SK-N-SH (cell line): Measurements from ENCODE around the gene CUL3. TPM values are rescaled to one million over a fixed set of nuclear protein-coding genes. Genes with fewer than 3 reads are reported as not detected.

Source experiments
- CTCF ChIA-PET: fragments of 300-600, 350-600 bp; formaldehyde crosslinking; extraction: SDS; loops from one replicate; lab custom pipeline; 2021; lab: Yijun Ruan, JAX
- POLR2A ChIA-PET: fragments of 350-600 bp; sonication (Branson Sonifier 250); formaldehyde crosslinking; extraction: SDS; loops from one replicate; lab custom pipeline; 2020; ENCODE audit warnings: antibody characterized with exemption, inconsistent platforms; lab: Yijun Ruan, JAX
- DNase-seq: peaks from one replicate; pipeline ENCODE4 v3.0.0; 2012
- H2AFZ ChIP-seq: fragments of 200-600 bp; sonication (generic); 2 replicates; pipeline ENCODE4 v1.8.1; 2016; ENCODE audit warnings: antibody characterized with exemption, mild to moderate bottlenecking, low read depth
- H3F3A ChIP-seq: fragments of 200-600 bp; sonication (generic); replicated peaks from 2 replicates; pipeline ENCODE3; 2016; ENCODE audit warnings: antibody characterized with exemption, mild to moderate bottlenecking; ENCODE audit not compliant: insufficient read depth
- H3K27ac ChIP-seq, 2 experiments: fragments of 200-500 bp in 1 of 2; fragments of 200-600 bp in 1 of 2; sonication (Bioruptor generic) in 1 of 2; sonication (generic), shearing (Covaris generic) in 1 of 2; 2 replicates each; pipeline versions ENCODE4 v1.5.1 to v1.6.1; 2014 to 2016; ENCODE audit warnings: low read depth in 2 of 2, inconsistent platforms in 1 of 2, low read length in 1 of 2, mild to moderate bottlenecking in 1 of 2, mixed read lengths in 1 of 2
- H3K27me3 ChIP-seq: fragments of 200-600 bp; sonication (generic), shearing (Covaris generic); 2 replicates; pipeline ENCODE4 v1.6.1; 2016; ENCODE audit warnings: mixed run types; ENCODE audit not compliant: insufficient read depth
- H3K36me3 ChIP-seq, 2 experiments: fragments of 200-500 bp in 1 of 2; fragments of 200-600 bp in 1 of 2; sonication (Bioruptor generic) in 1 of 2; sonication (generic) in 1 of 2; replicated peaks in 1 of 2; 2 replicates each; pipeline versions ENCODE3 to v1.5.1; 2014 to 2016; ENCODE audit warnings: low read length in 1 of 2, mild to moderate bottlenecking in 1 of 2; ENCODE audit not compliant: insufficient read depth in 2 of 2, control insufficient read depth in 1 of 2
- H3K4me1 ChIP-seq, 2 experiments: fragments of 200-500 bp in 1 of 2; fragments of 200-600 bp in 1 of 2; sonication (Bioruptor generic) in 1 of 2; sonication (generic), shearing (Covaris generic) in 1 of 2; 2 replicates each; pipeline versions ENCODE4 v1.5.1 to v1.6.1; 2014 to 2016; ENCODE audit warnings: low read depth in 1 of 2, low read length in 1 of 2, mixed run types in 1 of 2; ENCODE audit not compliant: insufficient read depth in 2 of 2, control insufficient read depth in 1 of 2
- H3K4me2 ChIP-seq: fragments of 200-600 bp; sonication (generic), shearing (Covaris generic); 2 replicates; pipeline ENCODE4 v1.6.1; 2017; ENCODE audit warnings: mixed run types
- H3K4me3 ChIP-seq, 2 experiments: fragments of 200-500 bp in 1 of 2; fragments of 200-600 bp in 1 of 2; sonication (Bioruptor generic) in 1 of 2; sonication (generic), shearing (Covaris generic) in 1 of 2; 2 replicates each; pipeline versions ENCODE4 v1.5.1 to v1.8.1; 2014 to 2016; ENCODE audit warnings: low read depth in 2 of 2, inconsistent platforms in 1 of 2, low read length in 1 of 2, mild to moderate bottlenecking in 1 of 2, mixed read lengths in 1 of 2, moderate library complexity in 1 of 2
- H3K79me2 ChIP-seq: fragments of 200-600 bp; sonication (generic); 2 replicates; pipeline ENCODE4 v1.8.1; 2017; ENCODE audit warnings: mild to moderate bottlenecking; ENCODE audit not compliant: insufficient read depth
- H3K9ac ChIP-seq: fragments of 200-600 bp; sonication (generic); 2 replicates; pipeline ENCODE4 v1.6.1; 2017; ENCODE audit warnings: mixed run types
- H3K9me2 ChIP-seq: fragments of 200-600 bp; sonication (generic); 2 replicates; pipeline ENCODE4 v1.6.1; 2017; ENCODE audit warnings: mixed run types
- H3K9me3 ChIP-seq: fragments of 200-600 bp; sonication (generic); 2 replicates; pipeline ENCODE4 v1.6.1; 2017; ENCODE audit warnings: mixed run types, mild to moderate bottlenecking, moderate library complexity
- H4K20me1 ChIP-seq: fragments of 200-600 bp; sonication (generic); 2 replicates; pipeline ENCODE4 v1.6.1; 2017; ENCODE audit warnings: mild to moderate bottlenecking, mixed run types; ENCODE audit not compliant: insufficient read depth
- CHD2 ChIP-seq: fragments of 150-350 bp; IDR thresholded peaks from 2 replicates; pipeline ENCODE4 v1.6.1; 2018; ENCODE audit warnings: low read length; ENCODE audit not compliant: partially characterized antibody
- FOSL2 ChIP-seq: IDR thresholded peaks from 2 replicates; pipeline ENCODE4 v1.4.0; 2012; ENCODE audit warnings: low read depth, mild to moderate bottlenecking, moderate library complexity, borderline replicate concordance
- FOXJ3 ChIP-seq: sonication (generic); formaldehyde crosslinking; IDR thresholded peaks from 2 replicates; pipeline ENCODE4 v1.5.1; 2020; ENCODE audit warnings: mild to moderate bottlenecking, missing genetic modification reagents
- FOXM1 ChIP-seq: IDR thresholded peaks from 2 replicates; pipeline ENCODE4 v1.4.0; 2012; ENCODE audit warnings: low read depth, mild to moderate bottlenecking
- JUND ChIP-seq: IDR thresholded peaks from 2 replicates; pipeline ENCODE4 v1.4.0; 2012
- MEF2A ChIP-seq: IDR thresholded peaks from 2 replicates; pipeline ENCODE4 v1.4.0; 2012; ENCODE audit warnings: low read depth, borderline replicate concordance
- NRF1 ChIP-seq: IDR thresholded peaks from 2 replicates; pipeline ENCODE4 v1.6.1; 2012; ENCODE audit warnings: low read depth, mild to moderate bottlenecking, low read length
- POLR2AphosphoS5 ChIP-seq: IDR thresholded peaks from 2 replicates; pipeline ENCODE4 v1.6.1; 2012; ENCODE audit warnings: low read depth, low read length
- RAD21 ChIP-seq: IDR thresholded peaks from 2 replicates; pipeline ENCODE4 v1.6.1; 2012; ENCODE audit warnings: mild to moderate bottlenecking, low read length
- SIN3A ChIP-seq: IDR thresholded peaks from 2 replicates; pipeline ENCODE4 v1.6.1; 2012; ENCODE audit warnings: low read depth, mild to moderate bottlenecking, low read length, moderate library complexity, borderline replicate concordance
- TCF12 ChIP-seq: IDR thresholded peaks from 2 replicates; pipeline ENCODE4 v1.4.0; 2012
- TEAD4 ChIP-seq: IDR thresholded peaks from 2 replicates; pipeline ENCODE4 v1.4.0; 2012; ENCODE audit warnings: mild to moderate bottlenecking, borderline replicate concordance; ENCODE audit not compliant: insufficient read depth
- WGBS: methylation state at CpG from one replicate; pipeline ENCODE4 v1.1.6; 2017; ENCODE audit warnings: low lambda C conversion rate; 5-methylcytosine and 5-hydroxymethylcytosine counted together
- polyA plus RNA-seq, 3 experiments: library from polyadenylated mRNA; depleted of rRNA; stranded (reverse); fragments of >200 nt; gene quantifications; 2 replicates each; pipeline ENCODE4 v1.2.3, GENCODE V29; 2012
- TF ChIP-seq, protein P1 (sequence below): IDR thresholded peaks from 2 replicates; pipeline ENCODE4 v1.6.1; 2012; ENCODE audit warnings: mild to moderate bottlenecking, low read depth, low read length, moderate library complexity
- TF ChIP-seq, protein P2 (sequence below): IDR thresholded peaks from 2 replicates; pipeline ENCODE4; 2012
- TF ChIP-seq, protein P3 (sequence below): fragments of 200-600 bp; sonication (generic); IDR thresholded peaks from 2 replicates; pipeline ENCODE4 v1.6.1; 2017; ENCODE audit warnings: antibody characterized with exemption, mild to moderate bottlenecking, moderate library complexity
- TF ChIP-seq, protein P4 (sequence below): IDR thresholded peaks from 2 replicates; pipeline ENCODE4 v1.4.0; 2012; ENCODE audit warnings: low read depth, borderline replicate concordance
- TF ChIP-seq, protein P5 (sequence below): IDR thresholded peaks from 2 replicates; pipeline ENCODE4 v1.4.0; 2012; ENCODE audit warnings: low read depth

The CUL3 gene
- polyA plus RNA-seq, 1 of the 3 experiments (the other 2 are of a cell fraction): 17.3 TPM

DNA sequence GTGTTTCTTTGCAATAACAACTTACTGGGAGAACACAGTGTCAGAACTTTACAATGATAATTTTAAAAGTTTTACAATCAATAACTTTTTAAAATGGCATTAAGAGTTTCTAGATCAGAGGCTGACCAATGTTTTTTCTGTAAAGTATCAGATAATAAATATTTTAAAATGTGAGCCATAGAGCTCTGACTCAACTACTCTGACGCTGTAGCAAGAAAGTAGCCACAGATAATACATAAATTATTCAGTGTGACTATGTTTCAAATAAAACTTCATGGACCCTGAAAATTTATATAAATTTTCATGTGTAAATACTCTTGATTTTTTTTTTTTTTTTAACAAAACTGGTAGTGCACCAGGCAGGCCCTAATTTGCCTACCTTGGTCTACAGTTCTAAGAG is 77.4 kb downstream of the CUL3 start:
- Histone ChIP-seq H3K79me2 (peaks cover 32% of the 10 kb centered on the region), H3K27me3 (no peaks in the 10 kb centered on the region), H3F3A (peaks cover 10% of the 10 kb centered on the region), H3K4me2 (no peak overlapping the region), H3K9ac (no peak overlapping the region), H3K4me3 (no peak overlapping the region), H4K20me1 (no peaks in the 10 kb centered on the region), H3K27ac (no peak overlapping the region), H3K36me3 (peaks cover 47 to 61% of the 10 kb centered on the region in 2 experiments), H3K9me3 (no peaks in the 10 kb centered on the region), H2AFZ (no peak overlapping the region), H3K9me2 (no peaks in the 10 kb centered on the region), H3K4me1 (peaks cover 0 to 6% of the 10 kb centered on the region in 2 experiments; a peak in 1 of 4 replicates)
- TF ChIP-seq TEAD4 (no peak), NRF1 (no peak), POLR2AphosphoS5 (no peak), TCF12 (no peak), SIN3A (no peak), FOSL2 (no peak), JUND (no peak)
- TF ChIP-seq, protein P1, sequence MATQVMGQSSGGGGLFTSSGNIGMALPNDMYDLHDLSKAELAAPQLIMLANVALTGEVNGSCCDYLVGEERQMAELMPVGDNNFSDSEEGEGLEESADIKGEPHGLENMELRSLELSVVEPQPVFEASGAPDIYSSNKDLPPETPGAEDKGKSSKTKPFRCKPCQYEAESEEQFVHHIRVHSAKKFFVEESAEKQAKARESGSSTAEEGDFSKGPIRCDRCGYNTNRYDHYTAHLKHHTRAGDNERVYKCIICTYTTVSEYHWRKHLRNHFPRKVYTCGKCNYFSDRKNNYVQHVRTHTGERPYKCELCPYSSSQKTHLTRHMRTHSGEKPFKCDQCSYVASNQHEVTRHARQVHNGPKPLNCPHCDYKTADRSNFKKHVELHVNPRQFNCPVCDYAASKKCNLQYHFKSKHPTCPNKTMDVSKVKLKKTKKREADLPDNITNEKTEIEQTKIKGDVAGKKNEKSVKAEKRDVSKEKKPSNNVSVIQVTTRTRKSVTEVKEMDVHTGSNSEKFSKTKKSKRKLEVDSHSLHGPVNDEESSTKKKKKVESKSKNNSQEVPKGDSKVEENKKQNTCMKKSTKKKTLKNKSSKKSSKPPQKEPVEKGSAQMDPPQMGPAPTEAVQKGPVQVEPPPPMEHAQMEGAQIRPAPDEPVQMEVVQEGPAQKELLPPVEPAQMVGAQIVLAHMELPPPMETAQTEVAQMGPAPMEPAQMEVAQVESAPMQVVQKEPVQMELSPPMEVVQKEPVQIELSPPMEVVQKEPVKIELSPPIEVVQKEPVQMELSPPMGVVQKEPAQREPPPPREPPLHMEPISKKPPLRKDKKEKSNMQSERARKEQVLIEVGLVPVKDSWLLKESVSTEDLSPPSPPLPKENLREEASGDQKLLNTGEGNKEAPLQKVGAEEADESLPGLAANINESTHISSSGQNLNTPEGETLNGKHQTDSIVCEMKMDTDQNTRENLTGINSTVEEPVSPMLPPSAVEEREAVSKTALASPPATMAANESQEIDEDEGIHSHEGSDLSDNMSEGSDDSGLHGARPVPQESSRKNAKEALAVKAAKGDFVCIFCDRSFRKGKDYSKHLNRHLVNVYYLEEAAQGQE: no peak
- TF ChIP-seq, protein P2, sequence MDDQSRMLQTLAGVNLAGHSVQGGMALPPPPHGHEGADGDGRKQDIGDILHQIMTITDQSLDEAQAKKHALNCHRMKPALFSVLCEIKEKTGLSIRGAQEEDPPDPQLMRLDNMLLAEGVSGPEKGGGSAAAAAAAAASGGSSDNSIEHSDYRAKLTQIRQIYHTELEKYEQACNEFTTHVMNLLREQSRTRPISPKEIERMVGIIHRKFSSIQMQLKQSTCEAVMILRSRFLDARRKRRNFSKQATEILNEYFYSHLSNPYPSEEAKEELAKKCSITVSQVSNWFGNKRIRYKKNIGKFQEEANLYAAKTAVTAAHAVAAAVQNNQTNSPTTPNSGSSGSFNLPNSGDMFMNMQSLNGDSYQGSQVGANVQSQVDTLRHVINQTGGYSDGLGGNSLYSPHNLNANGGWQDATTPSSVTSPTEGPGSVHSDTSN: no peak
- ChIA-PET POLR2A (no interaction called here), CTCF (interaction anchor here (0.8 kb wide), 1 partner anchor 138 kb away, joined by 3 read pairs; no protein-coding TSS in a partner anchor)
- WGBS: 93% methylated on average over 1 of the region's 1 CpG
- DNase-seq: no peak

DNA sequence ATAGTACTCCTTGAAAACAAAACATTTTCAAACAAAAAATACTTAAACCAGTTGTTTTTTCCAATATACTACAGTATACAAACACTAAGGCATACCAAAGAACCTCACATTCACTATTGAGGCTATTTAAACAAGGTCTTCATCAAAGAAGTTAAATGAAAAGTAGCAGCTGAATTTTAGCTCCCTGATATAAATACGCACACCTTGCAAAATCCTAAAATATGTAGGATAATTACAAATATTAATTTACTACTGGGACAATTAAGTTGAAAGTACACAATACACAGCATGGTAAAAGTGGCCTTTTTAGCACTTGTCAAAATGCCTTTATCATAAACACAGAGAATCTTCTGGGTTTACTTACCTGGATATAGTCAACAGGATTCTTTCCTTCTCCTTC is 78.7 kb downstream of the CUL3 start:
- H3K4me3 ChIP-seq: no peak overlapping the region
- POLR2A ChIA-PET: no interaction called here
- peaks cover 10% of the 10 kb centered on the region for H3F3A ChIP-seq
- DNase-seq: no peak
- no peak overlapping the region for H3K9ac ChIP-seq
- H3K9me2 ChIP-seq: no peaks in the 10 kb centered on the region
- H3K27ac ChIP-seq: no peak overlapping the region
- H3K36me3 ChIP-seq: peaks cover 59 to 68% of the 10 kb centered on the region in 2 experiments
- peaks cover 31% of the 10 kb centered on the region for H3K79me2 ChIP-seq
- H3K4me2 ChIP-seq: no peak overlapping the region
- no peak overlapping the region for H2AFZ ChIP-seq
- 97% methylated on average over 1 of the region's 1 CpG for WGBS
- no peaks in the 10 kb centered on the region for H3K9me3 ChIP-seq
- no peaks in the 10 kb centered on the region for H3K27me3 ChIP-seq
- CTCF ChIA-PET: interaction anchor here (1.0 kb wide), 1 partner anchor 137 kb away, joined by 3 read pairs; no protein-coding TSS in a partner anchor
- H4K20me1 ChIP-seq: no peaks in the 10 kb centered on the region
- H3K4me1 ChIP-seq: peaks cover 0 to 6% of the 10 kb centered on the region in 2 experiments; a peak in 1 of 4 replicates
- TF ChIP-seq, protein P3, sequence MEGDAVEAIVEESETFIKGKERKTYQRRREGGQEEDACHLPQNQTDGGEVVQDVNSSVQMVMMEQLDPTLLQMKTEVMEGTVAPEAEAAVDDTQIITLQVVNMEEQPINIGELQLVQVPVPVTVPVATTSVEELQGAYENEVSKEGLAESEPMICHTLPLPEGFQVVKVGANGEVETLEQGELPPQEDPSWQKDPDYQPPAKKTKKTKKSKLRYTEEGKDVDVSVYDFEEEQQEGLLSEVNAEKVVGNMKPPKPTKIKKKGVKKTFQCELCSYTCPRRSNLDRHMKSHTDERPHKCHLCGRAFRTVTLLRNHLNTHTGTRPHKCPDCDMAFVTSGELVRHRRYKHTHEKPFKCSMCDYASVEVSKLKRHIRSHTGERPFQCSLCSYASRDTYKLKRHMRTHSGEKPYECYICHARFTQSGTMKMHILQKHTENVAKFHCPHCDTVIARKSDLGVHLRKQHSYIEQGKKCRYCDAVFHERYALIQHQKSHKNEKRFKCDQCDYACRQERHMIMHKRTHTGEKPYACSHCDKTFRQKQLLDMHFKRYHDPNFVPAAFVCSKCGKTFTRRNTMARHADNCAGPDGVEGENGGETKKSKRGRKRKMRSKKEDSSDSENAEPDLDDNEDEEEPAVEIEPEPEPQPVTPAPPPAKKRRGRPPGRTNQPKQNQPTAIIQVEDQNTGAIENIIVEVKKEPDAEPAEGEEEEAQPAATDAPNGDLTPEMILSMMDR: no peak
- TF ChIP-seq, protein P4, sequence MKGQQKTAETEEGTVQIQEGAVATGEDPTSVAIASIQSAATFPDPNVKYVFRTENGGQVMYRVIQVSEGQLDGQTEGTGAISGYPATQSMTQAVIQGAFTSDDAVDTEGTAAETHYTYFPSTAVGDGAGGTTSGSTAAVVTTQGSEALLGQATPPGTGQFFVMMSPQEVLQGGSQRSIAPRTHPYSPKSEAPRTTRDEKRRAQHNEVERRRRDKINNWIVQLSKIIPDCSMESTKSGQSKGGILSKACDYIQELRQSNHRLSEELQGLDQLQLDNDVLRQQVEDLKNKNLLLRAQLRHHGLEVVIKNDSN: no peak
- TF ChIP-seq CHD2 (no peak), FOXM1 (no peak), MEF2A (no peak), FOXJ3 (CRISPR knock-in tag) (no peak), RAD21 (no peak)
- TF ChIP-seq, protein P1: no peak
- TF ChIP-seq, protein P5, sequence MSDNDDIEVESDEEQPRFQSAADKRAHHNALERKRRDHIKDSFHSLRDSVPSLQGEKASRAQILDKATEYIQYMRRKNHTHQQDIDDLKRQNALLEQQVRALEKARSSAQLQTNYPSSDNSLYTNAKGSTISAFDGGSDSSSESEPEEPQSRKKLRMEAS: no peak
